Head of caudate nucleus (tissue), 42 donors: ENCODE measurements around the gene GRAMD4.

Experiments used
- DNase-seq, 42 donors: peaks; one replicate each; pipeline versions ENCODE4 v3.0.0 to v3.0.0-alpha.2; 2020 to 2021; ENCODE audit warnings: mixed read lengths in 7 of 42
- intact Hi-C: fragments of 100-400 bp; cut with DNase I; formaldehyde crosslinking; loops from one replicate; pipeline ENCODE4 v1.15.0; 2022

Gene GRAMD4

GRCh38 chr22:46592390-46592872, 27.8 kb upstream of the GRAMD4 start:
- intact Hi-C loops, result no loop called here
- DNase-seq, result peak in 29 of 42 donors; percentile 27 to 79 (median 54)

GRCh38 chr22:46593211-46593681, 26.9 kb upstream of the GRAMD4 start:
- intact Hi-C loops, result no loop called here
- peak in 12 of 42 donors; percentile 32 to 55 (median 40) for DNase-seq

- DNase-seq, result no peak
- intact Hi-C loops, result no loop called here
Observed at GRCh38 chr22:46593996-46594946, 25.9 kb upstream of the GRAMD4 start.

GRCh38 chr22:46594947-46595298, 25.3 kb upstream of the GRAMD4 start:
- no peak for DNase-seq

GRCh38 chr22:46595545-46595944, 24.6 kb upstream of the GRAMD4 start:
- intact Hi-C loops, result no loop called here
- DNase-seq, result no peak

More at GRCh38 chr22:46594947-46595298, 25.3 kb upstream of the GRAMD4 start:
- intact Hi-C loops, result no loop called here

GRCh38 chr22:46596032-46596441, 24.1 kb upstream of the GRAMD4 start:
- intact Hi-C loops, result no loop called here
- peak in 1 of 42 donors; percentile 52 for DNase-seq

GRCh38 chr22:46596819-46597218, 23.4 kb upstream of the GRAMD4 start:
- no peak for DNase-seq

GRCh38 chr22:46598224-46598623, 22.0 kb upstream of the GRAMD4 start:
- DNase-seq, result no peak
- intact Hi-C loops, result no loop called here

More at GRCh38 chr22:46596819-46597218, 23.4 kb upstream of the GRAMD4 start:
- intact Hi-C loops, result no loop called here

GRCh38 chr22:46598737-46599424, 21.3 kb upstream of the GRAMD4 start:
- peak in 3 of 42 donors; percentile 38 to 58 (median 54) for DNase-seq
- intact Hi-C loops, result no loop called here

- intact Hi-C loops, result no loop called here
- DNase-seq, result no peak
Observed at GRCh38 chr22:46600273-46600796, 19.9 kb upstream of the GRAMD4 start.

- peak in 2 of 42 donors; percentile 40 to 50 for DNase-seq
- intact Hi-C loops, result no loop called here
Observed at GRCh38 chr22:46602025-46602424, 18.2 kb upstream of the GRAMD4 start.

GRCh38 chr22:46604306-46604690, 15.9 kb upstream of the GRAMD4 start:
- intact Hi-C loops, result no loop called here
- peak in 15 of 42 donors; percentile 22 to 65 (median 43) for DNase-seq

GRCh38 chr22:46605117-46605516, 15.1 kb upstream of the GRAMD4 start:
- intact Hi-C loops, result no loop called here
- no peak for DNase-seq

GRCh38 chr22:46606886-46607285, 13.3 kb upstream of the GRAMD4 start:
- DNase-seq, result no peak
- intact Hi-C loops, result no loop called here

GRCh38 chr22:46607483-46608114, 12.6 kb upstream of the GRAMD4 start:
- intact Hi-C loops, result no loop called here
- no peak for DNase-seq

- intact Hi-C loops, result no loop called here
Observed at GRCh38 chr22:46609175-46609690, 11.0 kb upstream of the GRAMD4 start.

GRCh38 chr22:46609724-46610201, 10.4 kb upstream of the GRAMD4 start:
- DNase-seq, result no peak

More at GRCh38 chr22:46609175-46609690, 11.0 kb upstream of the GRAMD4 start:
- no peak for DNase-seq

GRCh38 chr22:46610356-46610755, 9.8 kb upstream of the GRAMD4 start:
- no peak for DNase-seq
- intact Hi-C loops, result no loop called here

More at GRCh38 chr22:46609724-46610201, 10.4 kb upstream of the GRAMD4 start:
- intact Hi-C loops, result no loop called here

- intact Hi-C loops, result no loop called here
- DNase-seq, result no peak
Observed at GRCh38 chr22:46611189-46611588, 9.0 kb upstream of the GRAMD4 start.
